ENCODE measurements around the gene CYB5B. TPM values are rescaled to one million over a fixed set of nuclear protein-coding genes. Genes with fewer than 3 reads are reported as not detected.

The CYB5B gene
- 10 to 100 TPM; 47.3 to 59.3 TPM for total RNA-seq
- long read RNA-seq, donor 1, full-length matches to known transcripts: 18 of 19 reads
- long read RNA-seq, donor 1, partial matches to known transcripts: 0 of 19 reads
- long read RNA-seq, donor 1, other reads (novel, unspliced or antisense): 1 of 19 reads
- long read RNA-seq, donor 2, full-length matches to known transcripts: 78 of 82 reads
- long read RNA-seq, donor 2, partial matches to known transcripts: 0 of 82 reads
- long read RNA-seq, donor 2, other reads (novel, unspliced or antisense): 4 of 82 reads

GRCh38 chr16:69424053-69424934 lies at the start of gene CYB5B:
CYB5B (plus strand) TSS chr16:69424619; CDS start chr16:69424684, 65 bp downstream.
- intact Hi-C loops (cut with DNase I): loop anchor here in 1 of 2 donors (10.0 kb wide), 2 partner anchors 61 to 131 kb away; no protein-coding TSS in a partner anchor
- peak; percentile 96 for DNase-seq (ENCODE audit: low spot score)

GRCh38 chr16:69376393-69377059 lies 47.9 kb upstream of the CYB5B start:
- intact Hi-C loops (cut with DNase I): no loop called here
- no peak for DNase-seq (ENCODE audit: low spot score)

GRCh38 chr16:69378036-69378435 lies 46.4 kb upstream of the CYB5B start:
- no peak for DNase-seq (ENCODE audit: low spot score)
- intact Hi-C loops (cut with DNase I): no loop called here

- intact Hi-C loops (cut with DNase I): no loop called here
- no peak for DNase-seq (ENCODE audit: low spot score)
Measured at GRCh38 chr16:69378760-69379159, 45.7 kb upstream of the CYB5B start.

- intact Hi-C loops (cut with DNase I): no loop called here
- no peak for DNase-seq (ENCODE audit: low spot score)
Measured at GRCh38 chr16:69381231-69381630, 43.2 kb upstream of the CYB5B start.

- intact Hi-C loops (cut with DNase I): no loop called here
- DNase-seq (ENCODE audit: low spot score): no peak
Measured at GRCh38 chr16:69382421-69382820, 42.0 kb upstream of the CYB5B start.

GRCh38 chr16:69384974-69385373 lies 39.4 kb upstream of the CYB5B start:
- intact Hi-C loops (cut with DNase I): loop anchor here in 1 of 2 donors (1.0 kb wide), 1 partner anchor 35 kb away; no protein-coding TSS in a partner anchor

GRCh38 chr16:69386596-69386995 lies 37.8 kb upstream of the CYB5B start:
- no peak for DNase-seq (ENCODE audit: low spot score)
- intact Hi-C loops (cut with DNase I): no loop called here

More at GRCh38 chr16:69384974-69385373, 39.4 kb upstream of the CYB5B start:
- DNase-seq (ENCODE audit: low spot score): no peak

- no peak for DNase-seq (ENCODE audit: low spot score)
- intact Hi-C loops (cut with DNase I): loop anchor here (5.0 to 10.0 kb wide), 3 partner anchors 171 to 358 kb away; partner anchors contain the start of genes NFAT5 (in 1 of the 2) and NOB1 (in 1 of the 2)
Measured at GRCh38 chr16:69393898-69394849, 30.2 kb upstream of the CYB5B start.

GRCh38 chr16:69395859-69396186 lies 28.6 kb upstream of the CYB5B start:
- intact Hi-C loops (cut with DNase I): loop anchor here (10.0 kb wide), 2 partner anchors 169 to 249 kb away; partner anchors contain the start of gene NFAT5 (in 1 of the 2)
- no peak for DNase-seq (ENCODE audit: low spot score)

GRCh38 chr16:69396187-69397061 lies 28.0 kb upstream of the CYB5B start:
- DNase-seq (ENCODE audit: low spot score): peak; percentile 78
- intact Hi-C loops (cut with DNase I): loop anchor here (10.0 kb wide), 2 partner anchors 168 to 248 kb away; partner anchors contain the start of gene NFAT5 (in 1 of the 2)

- DNase-seq (ENCODE audit: low spot score): no peak
- intact Hi-C loops (cut with DNase I): loop anchor here (10.0 kb wide), 2 partner anchors 167 to 247 kb away; partner anchors contain the start of gene NFAT5 (in 1 of the 2)
Measured at GRCh38 chr16:69397821-69398521, 26.4 kb upstream of the CYB5B start.

- no peak for DNase-seq (ENCODE audit: low spot score)
- intact Hi-C loops (cut with DNase I): loop anchor here (10.0 kb wide), 2 partner anchors 165 to 245 kb away; partner anchors contain the start of gene NFAT5 (in 1 of the 2)
Measured at GRCh38 chr16:69399361-69399760, 25.1 kb upstream of the CYB5B start.

- intact Hi-C loops (cut with DNase I): loop anchor here in 1 of 2 donors (10.0 kb wide), 1 partner anchor 342 kb away; no protein-coding TSS in a partner anchor
- DNase-seq (ENCODE audit: low spot score): no peak
Measured at GRCh38 chr16:69402439-69402838, 22.0 kb upstream of the CYB5B start.

- intact Hi-C loops (cut with DNase I): loop anchor here in 1 of 2 donors (10.0 kb wide), 1 partner anchor 340 kb away; no protein-coding TSS in a partner anchor
- DNase-seq (ENCODE audit: low spot score): no peak
Measured at GRCh38 chr16:69404275-69404805, 20.1 kb upstream of the CYB5B start.

- intact Hi-C loops (cut with DNase I): loop anchor here in 1 of 2 donors (10.0 kb wide), 1 partner anchor 339 kb away; no protein-coding TSS in a partner anchor
- no peak for DNase-seq (ENCODE audit: low spot score)
Measured at GRCh38 chr16:69405326-69405725, 19.1 kb upstream of the CYB5B start.

All from posterior vena cava (tissue), 2 donors.